ENCODE data around the gene AZIN2. TPM values are rescaled to one million over a fixed set of nuclear protein-coding genes. Genes with fewer than 3 reads are reported as not detected.

Gene AZIN2
- total RNA-seq, 1 experiment from 2014 or later = 0.39 TPM

DNA sequence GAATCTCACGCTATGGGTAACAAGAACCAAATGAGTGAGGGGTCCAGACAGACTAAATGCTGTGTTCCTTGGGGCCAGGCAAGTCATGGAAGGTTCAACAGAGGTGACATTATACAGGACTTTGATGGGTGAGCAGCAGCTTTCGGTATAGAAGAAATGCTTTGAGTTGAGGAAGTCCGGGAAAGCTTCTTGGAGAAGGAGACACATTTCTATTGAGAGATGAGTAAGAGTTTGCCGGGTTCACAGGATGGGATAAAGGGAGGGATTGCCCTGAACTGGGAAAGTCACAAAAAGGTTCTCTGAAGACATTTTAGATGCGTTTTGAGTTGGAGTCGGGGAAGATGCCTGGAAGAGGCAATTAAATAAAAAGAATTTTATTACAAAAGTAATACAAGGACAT, 580 bp upstream of the AZIN2 start:
- Histone ChIP-seq H3K4me1 (ENCODE audit: insufficient read depth, low read length) (0 out of 2 replicates have a peak, but pooled peaks cover 2% of the 10 kb centered on the region), H2BK5ac (ENCODE audit: insufficient read length, low read length) (no peak overlapping the region), H2BK20ac (ENCODE audit: low read depth, low read length, poor library complexity, severe bottlenecking) (no peak overlapping the region), H3K23ac (ENCODE audit: insufficient read length, low read depth, low read length) (no peak overlapping the region), H3K4me2 (ENCODE audit: insufficient read depth, insufficient read length, low read length) (peak overlapping the region; percentile 63), H3K27ac (ENCODE audit: insufficient read length, low read depth, low read length) (no peak overlapping the region), H2BK15ac (ENCODE audit: low read depth, low read length) (no peak overlapping the region), H3K79me1 (ENCODE audit: insufficient read depth, low read depth, low read length, poor library complexity, severe bottlenecking) (no peaks in the 10 kb centered on the region), H3K9me3 (ENCODE audit: control insufficient read depth, low read depth, low read length) (no peaks in the 10 kb centered on the region), H3K23me2 (ENCODE audit: insufficient read length, low read depth, low read length, poor library complexity, severe bottlenecking) (peaks cover 9% of the 10 kb centered on the region), H3K56ac (ENCODE audit: insufficient read length, low read depth, low read length) (no peak overlapping the region), H3K4ac (ENCODE audit: low read depth, low read length) (no peak overlapping the region), H4K20me1 (ENCODE audit: control insufficient read depth, insufficient read depth, insufficient read length) (no peaks in the 10 kb centered on the region), H2AK5ac (ENCODE audit: insufficient read length, low read length) (no peak overlapping the region), H4K8ac (replicated peaks; ENCODE audit: insufficient read length, low read depth, low read length) (no peak overlapping the region), H4K91ac (ENCODE audit: insufficient read length, low read depth, low read length) (no peak overlapping the region), H3K18ac (ENCODE audit: insufficient read length, low read depth, low read length) (no peak overlapping the region), H4K5ac (ENCODE audit: insufficient read length, low read depth, low read length) (no peak overlapping the region), H3T11ph (ENCODE audit: low read length) (no peak overlapping the region), H3K9ac (ENCODE audit: extremely low read depth, insufficient read length, low read length) (no peak overlapping the region), H3K27me3 (ENCODE audit: insufficient read depth, low read length) (peaks cover 27% of the 10 kb centered on the region), H2BK12ac (ENCODE audit: insufficient read length, low read depth, low read length) (no peak overlapping the region), H3K79me2 (ENCODE audit: insufficient read depth, low read length) (no peaks in the 10 kb centered on the region), H2AFZ (ENCODE audit: low read length) (no peak overlapping the region), H3K14ac (ENCODE audit: insufficient read depth, low read length) (no peak overlapping the region), H2BK120ac (ENCODE audit: low read depth, low read length, poor library complexity, severe bottlenecking) (no peak overlapping the region)
- H3K27me3 Mint-ChIP-seq (ENCODE audit: low read depth) = peaks cover 53% of the 10 kb centered on the region
- peaks cover 14 to 15% of the 10 kb centered on the region in 2 experiments for H3K4me1 Mint-ChIP-seq
- H3K36me3 Mint-ChIP-seq (ENCODE audit: insufficient read depth in 1 of 3, low read depth in 3 of 3) = no peaks in the 10 kb centered on the region; a peak in 1 of 7 replicates
- no peaks in the 10 kb centered on the region for H3K9me3 Mint-ChIP-seq
- TF ChIP-seq CTCF (conservative IDR thresholded peaks at IDR 0.05) = no peak
- no CpG with 5 or more reads among the region's 6 CpGs for WGBS (ENCODE audit: extremely low coverage, insufficient read length, low lambda C conversion rate)
- no peak overlapping the region for H3K27ac Mint-ChIP-seq
- no peak for DNase-seq
- H3K4me3 Mint-ChIP-seq = peak overlapping the region; percentile 66 to 84

Data from H9 (cell line).